Measurements from ENCODE around the gene NQO2. TPM values are rescaled to one million over a fixed set of nuclear protein-coding genes. Genes with fewer than 3 reads are reported as not detected.

NQO2 gene
- total RNA-seq, 1 donor from 2014 or later, result 19.1 TPM

DNA sequence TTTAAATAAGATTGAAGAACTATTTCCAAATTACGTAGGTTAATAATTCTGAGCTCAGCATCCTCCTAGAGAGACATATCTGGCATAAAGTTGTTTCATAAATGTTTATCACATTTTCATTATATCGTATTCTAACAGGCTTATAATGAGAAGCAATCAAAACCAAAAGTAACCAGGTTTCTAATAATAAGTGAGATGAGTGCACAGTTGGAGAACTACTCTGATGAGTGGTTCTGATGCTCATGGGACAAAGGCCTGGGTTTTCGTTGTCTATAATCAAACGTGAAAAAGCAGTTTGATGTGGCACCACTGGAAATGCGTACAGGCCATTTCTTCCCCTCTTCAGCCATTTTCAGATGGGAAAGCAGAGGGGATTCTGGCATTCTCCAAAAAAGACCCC lies 23.6 kb upstream of the NQO2 start:
- Mint-ChIP-seq H3K27me3 (peaks cover 8% of the 10 kb centered on the region), H3K27ac (no peak overlapping the region), H3K4me3 (no peak overlapping the region), H3K36me3 (no peaks in the 10 kb centered on the region), H3K9me3 (no peaks in the 10 kb centered on the region), H3K4me1 (ENCODE audit: unreplicated experiment) (peaks cover 8% of the 10 kb centered on the region)
- TF ChIP-seq, protein P1, sequence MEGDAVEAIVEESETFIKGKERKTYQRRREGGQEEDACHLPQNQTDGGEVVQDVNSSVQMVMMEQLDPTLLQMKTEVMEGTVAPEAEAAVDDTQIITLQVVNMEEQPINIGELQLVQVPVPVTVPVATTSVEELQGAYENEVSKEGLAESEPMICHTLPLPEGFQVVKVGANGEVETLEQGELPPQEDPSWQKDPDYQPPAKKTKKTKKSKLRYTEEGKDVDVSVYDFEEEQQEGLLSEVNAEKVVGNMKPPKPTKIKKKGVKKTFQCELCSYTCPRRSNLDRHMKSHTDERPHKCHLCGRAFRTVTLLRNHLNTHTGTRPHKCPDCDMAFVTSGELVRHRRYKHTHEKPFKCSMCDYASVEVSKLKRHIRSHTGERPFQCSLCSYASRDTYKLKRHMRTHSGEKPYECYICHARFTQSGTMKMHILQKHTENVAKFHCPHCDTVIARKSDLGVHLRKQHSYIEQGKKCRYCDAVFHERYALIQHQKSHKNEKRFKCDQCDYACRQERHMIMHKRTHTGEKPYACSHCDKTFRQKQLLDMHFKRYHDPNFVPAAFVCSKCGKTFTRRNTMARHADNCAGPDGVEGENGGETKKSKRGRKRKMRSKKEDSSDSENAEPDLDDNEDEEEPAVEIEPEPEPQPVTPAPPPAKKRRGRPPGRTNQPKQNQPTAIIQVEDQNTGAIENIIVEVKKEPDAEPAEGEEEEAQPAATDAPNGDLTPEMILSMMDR (conservative IDR thresholded peaks at IDR 0.05), result no peak
- no peak for DNase-seq (ENCODE audit: extremely low spot score, unreplicated experiment)

DNA sequence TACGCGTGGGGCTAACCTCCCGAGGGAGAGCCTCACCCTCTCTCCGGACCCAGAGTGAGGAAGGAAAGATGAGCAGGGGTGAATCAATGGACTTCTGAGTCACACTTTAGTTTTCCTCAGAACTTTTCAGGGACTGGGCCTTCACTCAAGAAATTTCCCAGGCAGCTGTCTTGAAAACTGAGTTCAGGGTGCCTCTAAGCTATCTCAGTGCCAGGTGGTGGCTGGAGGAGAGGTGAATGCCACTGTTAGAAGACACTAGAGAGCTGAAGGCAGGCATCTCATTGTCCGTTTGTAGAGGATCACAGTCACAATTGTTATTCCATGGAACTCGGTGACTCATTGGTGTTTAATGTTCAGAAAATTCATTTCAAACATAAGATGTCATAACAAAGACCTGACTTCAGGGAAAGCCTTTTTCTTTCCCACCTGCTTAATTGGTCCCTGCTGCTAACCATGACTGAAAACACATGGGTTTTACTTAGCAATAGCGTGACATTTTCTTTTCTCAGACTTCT lies 23.1 kb upstream of the NQO2 start:
- Mint-ChIP-seq H3K27ac (no peak overlapping the region), H3K4me1 (ENCODE audit: unreplicated experiment) (peaks cover 8% of the 10 kb centered on the region)
- TF ChIP-seq, protein P1 (conservative IDR thresholded peaks at IDR 0.05), result no peak

DNA sequence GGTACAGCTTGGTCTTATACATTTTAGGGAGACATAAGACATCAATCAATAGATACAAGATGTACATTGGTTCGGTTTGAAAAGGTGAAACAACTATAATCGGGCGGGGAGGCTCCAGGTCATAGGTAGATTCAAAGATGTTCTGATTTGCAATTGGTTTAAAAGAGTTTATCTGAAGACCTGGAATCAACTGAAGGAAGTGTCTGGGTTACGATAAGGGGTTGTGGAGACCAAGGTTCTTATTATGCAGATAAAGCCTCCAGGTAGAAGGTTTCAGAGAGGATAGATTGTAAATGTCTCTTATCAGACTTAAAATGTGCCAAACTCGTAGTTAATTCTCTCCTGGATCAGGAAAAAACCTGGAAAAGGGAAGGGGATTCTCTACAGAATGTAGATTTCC lies 22.4 kb upstream of the NQO2 start:
- no peaks in the 10 kb centered on the region for H3K9me3 Mint-ChIP-seq
- no peaks in the 10 kb centered on the region for H3K36me3 Mint-ChIP-seq
- peaks cover 8% of the 10 kb centered on the region for H3K27me3 Mint-ChIP-seq
- TF ChIP-seq, protein P1 (conservative IDR thresholded peaks at IDR 0.05), result no peak
- H3K27ac Mint-ChIP-seq, result no peak overlapping the region
- no peak overlapping the region for H3K4me3 Mint-ChIP-seq
- no peak for DNase-seq (ENCODE audit: extremely low spot score, unreplicated experiment)
- H3K4me1 Mint-ChIP-seq (ENCODE audit: unreplicated experiment), result peaks cover 1% of the 10 kb centered on the region

More for the DNA sequence above, 23.1 kb upstream of the NQO2 start:
- no peaks in the 10 kb centered on the region for H3K9me3 Mint-ChIP-seq
- peaks cover 8% of the 10 kb centered on the region for H3K27me3 Mint-ChIP-seq
- no peak overlapping the region for H3K4me3 Mint-ChIP-seq
- DNase-seq (ENCODE audit: extremely low spot score, unreplicated experiment), result no peak
- H3K36me3 Mint-ChIP-seq, result no peaks in the 10 kb centered on the region

DNA sequence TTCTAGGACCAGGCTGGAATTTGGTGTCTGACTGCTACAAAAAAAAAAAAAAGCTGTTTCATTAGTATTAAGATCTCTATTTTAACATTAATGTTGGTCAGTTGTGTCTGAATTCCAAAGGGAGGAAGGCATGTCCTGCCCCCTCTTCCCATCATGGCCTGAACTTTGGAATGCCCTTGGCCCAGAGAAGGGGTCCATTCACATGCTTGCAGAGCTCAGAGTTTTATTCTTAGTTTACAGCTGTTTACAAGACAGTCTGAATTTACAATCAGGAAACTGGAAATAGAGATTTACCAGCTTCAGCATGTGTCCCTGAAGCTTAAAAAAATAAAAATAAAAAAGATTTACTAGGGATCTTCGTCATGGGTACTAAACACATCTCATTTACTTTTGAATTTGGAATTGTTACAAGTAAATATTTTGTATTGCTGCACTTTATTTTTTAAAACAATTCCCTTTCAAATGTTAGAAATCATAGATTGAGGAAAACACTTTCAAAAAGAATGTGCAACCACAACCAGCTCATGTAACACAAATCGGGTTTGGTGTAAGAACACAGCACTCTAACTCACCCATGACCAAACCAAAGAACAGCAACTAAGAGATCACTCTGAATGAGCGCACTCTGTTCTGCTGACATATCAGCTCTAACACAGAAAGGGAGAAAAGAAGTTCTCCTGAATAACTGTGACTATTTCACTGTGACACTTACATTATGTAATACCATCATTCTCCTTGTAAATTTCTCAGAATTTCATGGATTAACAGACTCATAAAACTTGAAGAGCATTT lies 21.7 kb upstream of the NQO2 start:
- Mint-ChIP-seq H3K36me3 (no peaks in the 10 kb centered on the region), H3K9me3 (no peaks in the 10 kb centered on the region), H3K27ac (no peak overlapping the region), H3K27me3 (peaks cover 12% of the 10 kb centered on the region), H3K4me3 (no peak overlapping the region), H3K4me1 (ENCODE audit: unreplicated experiment) (no peaks in the 10 kb centered on the region)
- DNase-seq (ENCODE audit: extremely low spot score, unreplicated experiment), result no peak
- TF ChIP-seq, protein P1 (conservative IDR thresholded peaks at IDR 0.05), result no peak

DNA sequence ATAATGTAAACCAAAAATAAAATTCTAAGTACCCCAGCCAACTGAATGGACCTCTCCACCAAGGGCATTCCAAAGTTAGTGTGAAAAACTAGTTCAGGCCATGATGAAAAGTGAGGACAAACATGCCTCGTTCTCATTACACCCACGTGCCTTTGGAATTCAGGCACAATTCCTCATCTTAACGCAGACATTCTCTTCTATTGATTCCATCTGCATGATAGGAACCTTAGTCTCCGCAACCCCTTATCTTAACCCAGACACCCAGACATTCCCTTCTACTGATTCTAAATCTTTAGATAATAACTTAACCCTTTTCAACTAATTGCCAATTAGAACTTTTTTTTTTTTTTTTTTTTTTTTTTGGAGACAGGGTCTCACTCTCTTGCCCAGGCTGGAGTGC lies 20.8 kb upstream of the NQO2 start:
- Mint-ChIP-seq H3K4me1 (ENCODE audit: unreplicated experiment) (peaks cover 8% of the 10 kb centered on the region), H3K27me3 (peaks cover 12% of the 10 kb centered on the region)

More for the DNA sequence above, 20.8 kb upstream of the NQO2 start:
- Mint-ChIP-seq H3K36me3 (no peaks in the 10 kb centered on the region), H3K27ac (no peak overlapping the region), H3K4me3 (no peak overlapping the region), H3K9me3 (no peaks in the 10 kb centered on the region)
- no peak for DNase-seq (ENCODE audit: extremely low spot score, unreplicated experiment)
- TF ChIP-seq, protein P1 (conservative IDR thresholded peaks at IDR 0.05), result no peak

Measured in type B pancreatic cell (in vitro differentiated cells).